Thyroid gland (tissue), 4 donors: ENCODE results near the gene OASL.

Experiments
- POLR2A ChIP-seq, 2 donors: fragments of 450-650 bp; IDR thresholded peaks; one replicate each; pipeline ENCODE4 v1.6.1; 2017; ENCODE audit warnings: antibody characterized with exemption in 2 of 2, mild to moderate bottlenecking in 2 of 2, moderate library complexity in 1 of 2
- TF ChIP-seq, protein P1 (sequence below), 6 experiments: fragments of 200-600 bp in 3 of 6; fragments of 450-650 bp in 3 of 6; sonication (generic) in 3 of 6; IDR thresholded peaks; one replicate each; pipeline ENCODE4 v1.5.1; 2016 to 2019; ENCODE audit warnings: antibody characterized with exemption in 6 of 6, mild to moderate bottlenecking in 2 of 6, inconsistent platforms in 1 of 6, moderate library complexity in 1 of 6

GRCh38 chr12:121086781-121087295 lies 47.8 kb upstream of the OASL start:
- no peak for TF ChIP-seq POLR2A (IDR thresholded peaks at IDR 0.05)
- TF ChIP-seq, protein P1, sequence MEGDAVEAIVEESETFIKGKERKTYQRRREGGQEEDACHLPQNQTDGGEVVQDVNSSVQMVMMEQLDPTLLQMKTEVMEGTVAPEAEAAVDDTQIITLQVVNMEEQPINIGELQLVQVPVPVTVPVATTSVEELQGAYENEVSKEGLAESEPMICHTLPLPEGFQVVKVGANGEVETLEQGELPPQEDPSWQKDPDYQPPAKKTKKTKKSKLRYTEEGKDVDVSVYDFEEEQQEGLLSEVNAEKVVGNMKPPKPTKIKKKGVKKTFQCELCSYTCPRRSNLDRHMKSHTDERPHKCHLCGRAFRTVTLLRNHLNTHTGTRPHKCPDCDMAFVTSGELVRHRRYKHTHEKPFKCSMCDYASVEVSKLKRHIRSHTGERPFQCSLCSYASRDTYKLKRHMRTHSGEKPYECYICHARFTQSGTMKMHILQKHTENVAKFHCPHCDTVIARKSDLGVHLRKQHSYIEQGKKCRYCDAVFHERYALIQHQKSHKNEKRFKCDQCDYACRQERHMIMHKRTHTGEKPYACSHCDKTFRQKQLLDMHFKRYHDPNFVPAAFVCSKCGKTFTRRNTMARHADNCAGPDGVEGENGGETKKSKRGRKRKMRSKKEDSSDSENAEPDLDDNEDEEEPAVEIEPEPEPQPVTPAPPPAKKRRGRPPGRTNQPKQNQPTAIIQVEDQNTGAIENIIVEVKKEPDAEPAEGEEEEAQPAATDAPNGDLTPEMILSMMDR (IDR thresholded peaks at IDR 0.05): no peak
